CD4-positive, alpha-beta T cell treated with Interleukin-15 for 1 hour (primary cell): ENCODE data around the gene AP2S1.
"Not testable (repeated sequence)": the region's sequence is repeated elsewhere in the genome, so short reads cannot be mapped to it uniquely, and the experiment has no call there.

Experiments
- DNase-seq: peaks from one replicate; pipeline ENCODE4 v3.0.0-alpha.2; 2020

The AP2S1 gene

DNA sequence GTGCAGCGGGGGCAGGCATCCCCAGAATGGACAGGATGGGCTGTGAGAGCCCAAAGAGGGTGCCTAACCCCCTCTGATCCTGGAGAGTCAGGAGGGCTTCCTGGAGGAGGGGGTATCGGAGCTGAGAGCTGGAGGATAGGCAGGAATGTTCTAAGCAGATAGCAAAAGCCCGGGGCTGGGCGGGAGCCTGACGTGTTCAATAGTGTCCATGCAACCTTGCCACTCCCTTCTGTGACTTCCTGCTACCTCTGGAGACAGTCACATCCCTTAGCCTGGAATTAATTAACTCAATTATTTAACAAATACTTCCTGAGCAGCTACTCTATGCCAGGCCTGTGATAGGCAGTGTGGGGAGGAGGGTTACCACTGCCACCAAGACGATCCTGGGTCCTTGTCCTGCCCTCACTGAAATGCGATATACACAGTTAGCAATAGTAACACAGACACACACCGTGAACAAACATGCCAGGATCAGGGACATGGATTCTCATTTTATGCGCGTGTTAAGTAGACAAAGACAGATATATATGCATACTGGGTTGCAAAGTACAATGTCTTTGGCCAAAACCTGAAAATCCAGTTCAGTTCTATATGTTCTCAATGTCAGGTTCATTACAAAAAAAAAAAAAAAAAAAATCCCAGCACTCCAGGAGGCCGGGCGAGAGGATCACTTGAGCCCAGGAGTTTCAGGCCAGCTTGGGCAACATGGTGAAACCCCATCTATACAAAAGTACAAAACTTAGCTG is 10.7 kb downstream of the AP2S1 start:
- DNase-seq = no peak

- DNase-seq = no peak
These were observed 12.5 kb downstream of the AP2S1 start for GRCh38 chr19:46838160-46838559.

DNA sequence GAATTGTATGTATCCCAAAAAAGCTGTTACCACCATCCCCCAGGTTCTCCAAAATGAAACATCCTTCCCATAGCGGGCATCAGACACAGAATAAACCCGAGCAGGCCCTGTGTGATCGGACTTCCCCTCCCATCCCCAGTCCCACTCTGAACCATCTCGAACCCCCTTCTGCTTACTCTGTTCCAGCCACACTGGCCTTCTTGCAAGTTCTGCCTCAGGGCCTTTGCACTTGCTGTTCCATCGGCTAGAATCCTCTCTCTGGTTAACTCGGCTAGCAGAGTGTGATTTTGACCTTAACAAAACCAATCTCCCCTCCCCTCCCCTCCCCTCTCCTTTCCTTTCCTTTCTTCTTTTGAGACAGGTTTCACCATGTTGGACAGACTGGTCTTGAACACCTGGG is 15.7 kb downstream of the AP2S1 start:
- no peak for DNase-seq

- DNase-seq = no peak
These were observed 16.5 kb downstream of the AP2S1 start for GRCh38 chr19:46834121-46834520.

GRCh38 chr19:46830864-46831263 is 19.8 kb downstream of the AP2S1 start:
- DNase-seq = no peak

DNA sequence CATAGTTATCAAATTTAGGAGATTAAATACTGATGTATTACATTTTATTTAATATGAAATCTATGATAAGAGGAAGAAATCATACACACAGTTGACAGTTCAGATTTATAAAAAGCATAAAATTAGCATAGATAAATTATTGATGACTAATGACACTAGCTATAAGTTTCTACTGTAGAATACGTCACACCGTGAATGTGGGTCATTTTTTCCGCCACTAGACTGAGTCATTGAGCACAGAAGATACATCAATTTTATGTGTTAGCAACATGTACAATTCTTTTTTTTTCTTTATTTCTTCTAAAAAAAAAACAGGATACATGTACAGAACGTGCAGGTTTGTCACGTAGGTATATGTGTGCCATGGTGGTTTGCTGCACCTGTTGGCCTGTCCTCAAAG is 22.2 kb downstream of the AP2S1 start:
- DNase-seq = no peak

- no peak for DNase-seq
These were observed 25.0 kb downstream of the AP2S1 start for GRCh38 chr19:46825731-46826055.

DNA sequence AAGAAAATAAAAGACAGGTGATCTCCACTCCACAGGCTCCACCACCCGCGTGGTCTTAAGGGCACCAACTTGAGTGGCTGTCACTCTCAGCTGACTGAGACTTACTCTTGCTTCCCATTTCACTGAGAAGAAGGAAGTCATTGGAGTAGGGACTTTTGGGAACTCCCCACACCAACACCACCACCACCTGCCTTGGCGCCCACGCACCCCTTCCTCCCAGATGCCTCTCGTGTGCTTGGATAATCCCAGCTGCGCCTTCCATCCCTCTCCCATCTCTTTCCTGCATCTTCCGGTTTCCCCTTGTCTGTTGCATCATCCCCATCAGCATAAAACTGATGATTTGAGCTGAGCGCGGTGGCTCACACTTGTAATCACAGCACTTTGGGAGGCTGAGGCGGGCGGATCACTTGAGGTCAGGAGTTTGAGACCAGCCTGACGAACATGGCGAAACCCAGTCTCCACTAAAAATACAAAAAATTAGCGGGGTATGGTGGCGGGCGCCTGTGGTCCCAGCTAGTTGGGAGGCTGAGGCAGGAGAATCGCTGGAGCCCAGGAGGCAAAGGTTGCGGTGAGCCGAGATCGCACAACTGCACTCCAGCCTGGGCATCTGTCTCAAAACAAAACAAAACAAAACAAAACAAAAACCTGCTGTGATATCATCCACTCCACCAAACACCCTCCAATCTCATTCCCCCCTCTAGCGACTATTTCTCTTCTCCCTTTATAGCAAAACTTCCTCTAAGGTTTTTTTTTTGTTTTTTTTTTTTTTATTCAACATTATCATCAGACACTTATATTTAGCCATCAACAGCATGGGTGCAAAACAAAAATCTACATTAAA is 25.5 kb downstream of the AP2S1 start:
- DNase-seq = peak; percentile 36

DNA sequence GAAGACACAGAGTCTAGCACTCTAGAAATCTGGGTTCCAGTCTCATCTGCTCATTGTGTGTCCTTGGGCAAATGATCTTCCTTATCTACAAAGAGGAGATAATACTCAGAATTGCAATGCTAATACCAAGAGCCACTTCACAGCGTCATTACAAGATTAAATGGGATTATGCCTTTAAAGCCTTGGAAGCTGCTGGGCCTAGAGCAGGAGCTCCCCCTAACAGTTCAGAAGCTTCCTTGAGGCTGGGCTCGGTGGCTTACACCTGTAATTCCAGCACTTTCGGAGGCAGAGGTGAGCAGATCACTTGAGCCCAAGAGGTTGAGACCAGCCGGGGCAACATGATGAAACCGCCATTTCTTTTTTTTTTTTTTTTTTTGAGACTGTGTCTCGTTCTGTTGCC is 27.6 kb downstream of the AP2S1 start:
- DNase-seq = no peak

GRCh38 chr19:46822410-46822787 is 28.2 kb downstream of the AP2S1 start:
- not testable (repeated sequence) for DNase-seq

DNA sequence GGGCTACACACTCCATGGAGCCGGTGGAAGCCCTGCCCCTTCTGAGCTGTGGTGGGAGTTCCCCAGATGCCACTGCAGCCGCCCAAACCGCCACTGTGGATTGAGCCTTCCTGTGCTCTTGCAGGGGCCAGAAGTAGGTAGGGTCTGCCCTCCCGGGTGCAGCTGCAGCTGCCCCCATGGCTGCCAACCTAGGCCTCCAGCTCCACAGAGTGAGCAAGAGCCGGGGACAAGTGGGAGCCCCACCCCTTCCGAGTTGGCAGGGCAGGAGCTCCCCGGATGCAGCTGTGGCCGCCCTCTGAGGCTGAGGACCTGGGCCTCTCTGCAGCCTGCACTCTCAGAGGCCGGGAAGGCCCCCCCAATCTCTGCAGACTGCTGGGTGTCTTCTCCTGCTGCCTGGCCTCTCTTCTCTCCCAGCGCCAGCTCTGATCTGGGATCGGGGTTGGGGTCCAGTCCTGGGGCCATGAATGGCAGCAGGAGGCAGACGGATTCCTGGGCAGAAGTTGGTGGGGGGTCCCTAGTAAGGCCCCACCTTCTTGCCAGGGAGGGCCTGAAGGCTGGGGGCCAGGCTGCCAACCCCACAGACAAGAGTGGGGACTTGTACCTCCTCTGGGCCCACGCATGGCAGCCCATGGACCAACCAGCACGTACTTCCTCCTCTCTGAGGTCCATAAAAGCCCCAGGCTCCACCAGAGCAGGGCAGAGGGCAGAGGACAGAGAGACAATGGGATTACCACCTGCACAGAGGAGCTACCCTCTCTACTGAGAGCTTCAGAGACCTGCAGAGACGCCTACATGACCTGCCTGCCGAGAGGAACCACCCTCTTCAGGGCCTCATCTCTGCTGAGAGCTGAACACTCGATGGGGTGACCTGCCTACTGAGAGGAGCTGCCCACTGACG is 28.9 kb downstream of the AP2S1 start:
- DNase-seq = peak; percentile 73

DNA sequence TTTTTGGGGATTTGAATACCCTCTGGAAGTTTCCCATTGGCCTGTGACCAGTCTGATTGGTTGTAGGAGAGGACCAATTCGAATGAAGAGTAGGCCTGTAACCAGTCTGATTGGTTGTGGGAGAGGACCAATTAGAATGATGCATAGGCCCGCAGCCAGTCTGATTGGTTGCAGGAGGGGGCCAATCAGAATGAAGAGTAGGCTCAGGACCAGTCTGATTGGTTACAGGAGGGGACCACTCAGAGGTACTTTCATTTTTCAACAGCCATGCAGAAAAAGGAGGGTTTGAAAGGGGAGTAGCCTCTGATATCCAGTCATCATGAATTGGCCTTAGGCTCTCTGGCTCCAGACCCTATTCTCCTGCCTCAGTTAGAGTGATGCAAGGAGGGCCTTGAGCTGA is 31.8 kb downstream of the AP2S1 start:
- DNase-seq = no peak

DNA sequence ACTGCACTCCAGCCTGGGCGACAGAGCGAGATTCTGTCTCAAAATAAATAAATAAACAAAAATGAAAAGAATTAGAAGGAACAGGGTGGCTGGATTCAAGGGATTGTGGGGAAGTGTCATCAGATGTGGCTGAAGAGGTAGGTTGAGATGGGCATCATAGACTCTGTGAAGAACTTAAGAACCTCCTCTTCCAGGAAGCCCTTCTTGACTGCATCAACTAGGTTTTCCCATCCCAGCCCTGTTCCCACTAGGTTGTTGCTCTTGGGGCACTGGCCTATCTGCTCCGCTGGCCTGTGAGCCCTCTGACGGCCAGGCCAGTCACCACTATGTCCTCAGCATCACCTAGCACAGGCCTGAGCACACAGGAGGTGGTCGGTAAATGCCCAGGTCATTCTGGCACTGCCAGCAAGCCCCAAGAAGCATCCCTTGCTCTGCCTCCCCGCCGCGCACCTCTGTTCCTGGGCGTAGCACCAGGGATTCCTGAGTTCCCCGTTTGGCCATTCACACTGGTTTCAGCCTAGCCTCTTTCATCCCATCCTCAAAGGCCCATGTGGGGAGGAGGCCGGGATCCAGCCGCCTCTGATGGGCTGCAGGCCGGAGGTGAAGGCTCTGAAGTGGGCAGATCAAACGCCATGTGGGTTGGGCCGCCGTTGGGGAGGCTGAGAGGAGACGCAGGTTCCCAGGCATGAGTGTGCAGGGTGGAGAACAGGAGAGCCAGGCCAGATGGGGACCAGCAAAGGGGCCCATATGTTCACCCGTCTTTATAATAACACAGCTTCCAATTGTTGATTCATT is 34.6 kb downstream of the AP2S1 start:
- no peak for DNase-seq

DNA sequence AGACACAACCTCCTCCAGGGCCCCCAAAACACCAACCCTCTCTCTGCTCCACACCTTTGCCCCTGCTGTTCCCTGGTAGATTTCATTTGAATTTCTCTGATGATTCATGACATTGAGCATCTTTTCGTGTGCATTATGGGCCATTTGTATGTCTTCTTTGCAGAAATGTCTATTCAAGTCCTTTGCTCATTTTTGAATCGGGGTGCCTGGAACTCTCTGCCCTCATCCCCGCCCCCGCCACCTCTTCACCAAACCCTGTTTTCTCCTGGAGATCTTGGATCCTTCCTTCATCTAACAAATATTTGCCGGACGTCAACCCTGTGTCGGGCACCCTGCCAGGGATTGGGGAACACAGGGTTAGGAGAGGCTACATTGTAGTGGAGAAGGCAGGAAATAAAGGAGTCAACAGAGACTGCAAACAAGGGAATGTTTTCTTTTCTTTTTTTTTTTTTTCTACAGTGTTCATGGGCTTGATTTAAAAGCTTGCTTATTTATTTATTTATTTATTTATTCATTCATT is 36.7 kb downstream of the AP2S1 start:
- DNase-seq = no peak

- DNase-seq = no peak
These were observed 37.4 kb downstream of the AP2S1 start for GRCh38 chr19:46812977-46813838.

DNA sequence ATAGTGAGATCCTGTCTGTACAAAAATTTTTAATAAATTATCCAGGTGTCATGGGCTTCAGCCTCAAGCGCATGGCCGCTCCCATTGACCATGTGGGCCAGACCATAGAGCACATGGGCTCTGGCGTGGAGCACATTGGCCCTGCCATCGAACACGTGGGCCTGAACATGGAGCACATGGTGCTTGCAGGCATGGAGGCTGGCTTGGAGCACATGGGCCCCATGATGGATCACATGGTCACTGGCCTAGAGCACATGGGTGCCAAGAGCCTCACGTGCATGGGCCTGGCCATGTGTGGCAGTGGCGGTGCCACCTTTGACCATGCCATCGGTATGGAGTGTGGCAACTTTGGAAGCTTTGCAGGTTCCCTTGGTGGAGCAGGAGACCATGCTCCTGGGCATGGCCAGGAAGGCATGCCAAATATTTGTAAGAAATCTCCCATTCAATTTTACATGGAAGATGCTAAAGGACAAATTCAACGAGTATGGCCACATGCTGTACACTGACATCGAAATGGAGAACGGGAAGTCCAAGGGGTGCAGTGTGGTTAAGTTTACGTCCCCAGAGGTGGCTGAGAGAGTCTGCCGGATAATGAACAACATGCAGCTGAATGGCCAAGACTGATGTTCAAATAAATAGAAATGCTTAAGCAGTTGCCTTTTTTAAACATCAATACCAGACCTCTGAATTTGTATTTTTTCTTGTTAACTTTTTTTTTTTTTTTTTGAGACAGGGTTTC is 40.9 kb downstream of the AP2S1 start:
- DNase-seq = no peak

GRCh38 chr19:46806656-46807055 is 44.0 kb downstream of the AP2S1 start:
- DNase-seq = no peak

- not testable (repeated sequence) for DNase-seq
These were observed 46.2 kb downstream of the AP2S1 start for GRCh38 chr19:46804432-46804831.

- no peak for DNase-seq
These were observed 47.1 kb downstream of the AP2S1 start for GRCh38 chr19:46803555-46803954.

GRCh38 chr19:46802152-46802551 is 48.5 kb downstream of the AP2S1 start:
- DNase-seq = no peak

GRCh38 chr19:46798713-46799112 is 51.9 kb downstream of the AP2S1 start:
- DNase-seq = no peak
